GM18526 (cell line): ENCODE data around the gene CA10.

ENCODE experiments used
- POLR2A ChIP-seq: IDR thresholded peaks from 3 replicates; pipeline ENCODE4 v1.6.1; 2011; ENCODE audit not compliant: insufficient read length; ENCODE audit errors: extremely low read depth

Gene CA10

GRCh38 chr17:51734976-51735375 lies 423.5 kb downstream of the CA10 start:
- TF ChIP-seq POLR2A: no peak

- TF ChIP-seq POLR2A: no peak
These were observed 424.1 kb downstream of the CA10 start for GRCh38 chr17:51734462-51734861.

DNA sequence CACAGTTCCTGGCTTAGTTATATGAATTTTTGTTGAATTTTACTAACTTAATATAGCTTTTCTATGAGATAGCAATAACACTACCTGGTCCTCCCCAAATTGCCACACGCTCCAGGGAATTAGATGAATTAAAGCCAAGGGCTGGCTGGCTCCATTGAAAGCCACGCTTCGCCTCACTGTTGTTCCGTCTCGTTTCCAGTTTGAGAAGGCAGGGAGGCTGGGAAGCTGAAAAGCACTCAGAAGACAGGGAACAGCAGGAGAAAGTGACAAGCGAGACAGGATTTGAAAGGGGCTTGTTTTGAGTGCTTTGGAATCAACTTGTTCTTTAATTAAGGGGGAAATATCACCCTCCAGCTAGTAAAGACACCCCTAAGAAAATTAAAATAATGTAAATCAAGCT lies 425.3 kb downstream of the CA10 start:
- no peak for TF ChIP-seq POLR2A

DNA sequence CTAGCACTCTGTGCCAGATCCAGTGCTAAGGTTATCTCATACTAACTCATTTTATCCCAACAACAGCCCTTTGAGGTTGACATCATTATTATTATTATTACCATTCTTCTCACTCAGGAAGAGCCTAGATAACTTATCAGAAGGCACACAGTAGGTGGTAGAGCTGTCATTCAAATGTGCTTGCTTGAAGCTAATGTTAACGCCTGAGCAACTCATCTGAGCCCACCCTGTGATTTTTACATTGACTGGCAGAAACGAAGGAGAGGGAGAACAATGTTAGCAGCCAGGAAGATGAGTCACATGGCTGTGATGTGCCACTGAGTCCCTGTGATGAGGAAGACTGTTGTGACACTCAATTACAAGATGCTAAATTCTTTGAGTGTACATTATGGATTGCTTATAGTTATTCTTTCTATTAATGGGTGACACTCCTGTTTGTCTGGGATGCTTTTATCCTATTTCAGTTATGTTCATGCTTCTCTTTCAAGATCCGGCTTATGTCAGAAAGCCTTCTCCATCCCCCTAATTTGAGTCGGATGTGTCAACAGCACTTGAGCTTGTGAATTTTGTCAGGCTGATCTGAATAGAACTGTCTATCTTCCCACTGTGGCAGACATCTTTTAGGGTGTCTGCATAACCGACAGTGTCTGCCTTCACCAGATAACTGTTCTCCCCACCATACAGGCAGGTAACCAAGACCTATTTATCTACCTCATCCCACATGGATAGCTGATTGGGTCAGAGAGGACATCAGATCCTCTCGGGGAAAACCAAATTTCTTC lies 426.4 kb downstream of the CA10 start:
- TF ChIP-seq POLR2A: no peak

DNA sequence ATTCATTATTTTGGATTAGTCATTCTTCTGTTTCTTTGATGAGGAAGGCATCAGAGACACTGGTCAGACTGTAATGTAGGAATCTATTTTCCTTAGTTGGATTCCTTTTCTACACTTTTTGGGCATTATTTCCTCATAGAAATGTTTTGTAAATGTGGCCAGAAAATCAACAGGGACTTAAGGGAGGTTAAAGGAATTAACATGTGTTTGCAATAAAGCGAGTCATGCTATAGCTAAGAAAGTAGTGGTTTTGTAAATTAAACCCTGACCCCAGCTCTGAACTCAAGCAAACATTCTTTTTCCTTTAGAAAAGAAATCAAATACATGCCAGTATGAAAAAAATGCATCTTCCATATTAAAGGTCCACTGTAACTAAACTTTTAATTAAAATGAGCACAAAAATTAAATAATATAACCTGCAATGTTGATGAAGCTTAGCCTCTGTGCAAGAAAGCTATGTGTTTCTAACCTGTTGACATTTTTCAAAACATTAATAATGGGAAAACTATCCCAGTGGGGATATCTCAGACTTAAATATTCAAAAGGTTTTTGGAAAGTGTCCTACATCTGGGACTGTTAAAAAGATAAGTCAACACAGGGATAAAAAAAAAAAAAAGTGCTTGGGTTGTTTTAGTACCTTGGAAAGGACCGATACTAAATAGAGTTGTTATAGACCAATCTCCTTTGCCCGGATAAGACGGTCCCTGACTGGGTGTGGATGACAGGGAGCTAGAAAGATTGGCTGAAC lies 428.0 kb downstream of the CA10 start:
- no peak for TF ChIP-seq POLR2A

DNA sequence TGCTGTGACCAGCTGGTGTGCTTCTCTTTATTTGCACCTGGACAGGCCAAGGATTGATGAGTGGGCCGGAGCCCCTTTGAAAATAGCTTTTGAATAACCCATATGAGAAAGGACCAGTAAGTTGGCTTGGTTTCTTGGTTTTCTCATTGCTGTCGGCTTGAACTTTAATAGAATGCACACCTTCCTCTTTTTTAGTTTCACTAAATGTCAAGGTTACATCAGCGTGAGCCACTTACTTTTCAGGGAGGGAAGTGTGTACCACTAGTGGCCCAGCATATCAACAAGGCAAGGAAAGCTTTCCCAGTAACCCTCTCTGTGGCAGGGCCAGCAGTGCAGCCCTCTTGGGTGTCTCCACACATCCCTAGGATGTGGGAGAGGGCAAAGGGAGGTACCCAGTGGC lies 433.3 kb downstream of the CA10 start:
- no peak for TF ChIP-seq POLR2A

DNA sequence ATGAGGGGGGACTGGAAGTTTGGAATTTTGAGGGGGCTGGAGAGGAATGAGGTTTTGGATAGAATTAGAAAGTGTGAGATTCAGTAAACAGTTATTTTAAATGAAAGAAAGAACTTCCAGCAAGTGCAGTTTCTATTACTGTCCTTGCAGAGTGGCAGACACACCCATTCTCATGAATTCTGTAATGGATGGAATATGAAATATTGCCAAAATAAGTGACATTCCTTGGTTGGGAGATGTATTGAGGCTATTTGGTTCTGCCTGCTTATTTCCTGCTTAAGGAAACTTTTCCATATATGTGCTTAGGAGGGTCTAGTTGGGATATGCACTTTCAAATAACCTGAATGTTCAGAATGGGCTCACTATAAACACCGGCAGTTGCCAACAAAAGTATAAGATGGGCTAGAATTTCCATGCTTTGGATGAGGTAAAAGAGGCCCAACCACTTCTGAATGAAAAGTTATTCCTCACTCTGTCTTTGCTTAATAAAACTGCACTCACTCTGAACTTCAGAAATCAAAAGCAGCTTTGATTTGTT lies 434.4 kb downstream of the CA10 start:
- no peak for TF ChIP-seq POLR2A

DNA sequence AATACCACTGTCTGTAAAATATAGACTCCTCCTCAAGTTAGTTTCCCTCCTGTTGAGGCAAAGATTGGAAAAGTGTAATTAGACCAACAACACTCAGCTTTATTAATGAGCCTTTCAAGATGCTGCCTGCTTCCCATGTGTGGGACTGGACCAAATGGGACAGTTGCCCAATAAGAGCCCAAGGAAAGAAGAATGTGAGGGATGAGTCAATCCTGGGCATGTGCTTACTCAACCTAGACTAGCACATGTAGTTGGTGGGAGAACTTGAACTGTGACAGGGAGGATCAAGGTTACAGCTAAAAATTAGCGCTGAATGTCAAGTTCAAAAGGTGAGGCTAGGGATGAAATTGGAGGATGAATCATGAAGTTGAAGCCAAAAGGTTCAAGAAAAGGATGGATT lies 435.5 kb downstream of the CA10 start:
- no peak for TF ChIP-seq POLR2A

- TF ChIP-seq POLR2A: no peak
These were observed 436.8 kb downstream of the CA10 start for GRCh38 chr17:51721730-51722129.

DNA sequence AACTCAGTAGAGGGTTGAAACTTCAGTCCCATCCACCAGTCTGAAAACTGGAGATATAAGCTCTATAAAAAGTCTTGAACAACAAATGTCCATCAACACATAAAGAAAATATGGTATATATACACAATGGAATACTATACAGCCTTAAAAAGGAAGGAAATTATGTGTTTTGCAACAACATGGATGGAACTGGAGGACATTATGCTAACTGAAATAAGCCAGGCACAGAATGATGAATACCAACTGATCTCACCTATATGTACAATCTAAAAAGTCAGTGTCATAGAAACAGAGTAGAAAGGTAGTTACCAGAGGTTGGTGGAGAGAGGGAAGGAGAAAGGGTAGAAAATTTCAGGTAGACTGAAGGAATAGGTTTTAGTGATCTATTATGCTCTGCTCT lies 438.1 kb downstream of the CA10 start:
- TF ChIP-seq POLR2A: no peak

DNA sequence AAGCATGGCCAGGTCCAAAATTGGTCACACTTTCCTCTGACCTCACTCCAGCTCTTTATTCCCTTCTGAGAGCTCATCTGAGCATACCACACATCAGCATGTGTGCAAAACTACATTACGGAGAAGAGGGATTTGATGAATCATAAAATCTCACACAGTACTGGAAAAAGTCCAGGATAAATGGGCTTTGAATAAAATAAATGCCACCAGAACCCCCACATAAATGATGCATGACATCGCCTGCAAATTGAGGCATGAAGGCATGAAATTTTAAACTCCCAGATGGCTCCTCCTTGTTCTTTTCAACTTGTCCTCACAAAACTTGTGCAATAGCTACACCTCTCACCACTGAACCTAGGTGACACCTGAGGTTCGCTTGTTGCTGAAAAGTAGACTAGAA lies 439.5 kb downstream of the CA10 start:
- TF ChIP-seq POLR2A: no peak

DNA sequence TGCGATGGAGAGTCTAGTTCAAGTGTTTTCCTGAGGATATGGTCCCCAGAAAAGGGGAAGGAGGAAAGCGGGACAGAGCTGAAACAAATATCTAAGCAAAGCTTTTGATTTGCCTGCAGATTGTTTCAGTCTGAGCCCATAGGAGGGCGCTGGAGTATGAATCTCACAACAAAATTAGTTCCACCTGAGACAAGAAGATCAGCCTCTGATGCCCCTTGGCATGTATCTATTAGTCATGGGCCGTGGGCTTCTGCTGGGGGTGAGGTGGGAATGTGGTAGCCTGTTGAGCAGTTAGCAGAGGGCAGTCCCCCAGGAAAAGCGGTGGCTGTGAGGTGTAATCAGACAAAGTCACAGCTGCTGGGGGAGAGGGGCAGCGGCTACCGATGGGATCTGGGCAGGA lies 446.9 kb downstream of the CA10 start:
- TF ChIP-seq POLR2A: no peak

GRCh38 chr17:51710634-51710979 lies 447.9 kb downstream of the CA10 start:
- no peak for TF ChIP-seq POLR2A

DNA sequence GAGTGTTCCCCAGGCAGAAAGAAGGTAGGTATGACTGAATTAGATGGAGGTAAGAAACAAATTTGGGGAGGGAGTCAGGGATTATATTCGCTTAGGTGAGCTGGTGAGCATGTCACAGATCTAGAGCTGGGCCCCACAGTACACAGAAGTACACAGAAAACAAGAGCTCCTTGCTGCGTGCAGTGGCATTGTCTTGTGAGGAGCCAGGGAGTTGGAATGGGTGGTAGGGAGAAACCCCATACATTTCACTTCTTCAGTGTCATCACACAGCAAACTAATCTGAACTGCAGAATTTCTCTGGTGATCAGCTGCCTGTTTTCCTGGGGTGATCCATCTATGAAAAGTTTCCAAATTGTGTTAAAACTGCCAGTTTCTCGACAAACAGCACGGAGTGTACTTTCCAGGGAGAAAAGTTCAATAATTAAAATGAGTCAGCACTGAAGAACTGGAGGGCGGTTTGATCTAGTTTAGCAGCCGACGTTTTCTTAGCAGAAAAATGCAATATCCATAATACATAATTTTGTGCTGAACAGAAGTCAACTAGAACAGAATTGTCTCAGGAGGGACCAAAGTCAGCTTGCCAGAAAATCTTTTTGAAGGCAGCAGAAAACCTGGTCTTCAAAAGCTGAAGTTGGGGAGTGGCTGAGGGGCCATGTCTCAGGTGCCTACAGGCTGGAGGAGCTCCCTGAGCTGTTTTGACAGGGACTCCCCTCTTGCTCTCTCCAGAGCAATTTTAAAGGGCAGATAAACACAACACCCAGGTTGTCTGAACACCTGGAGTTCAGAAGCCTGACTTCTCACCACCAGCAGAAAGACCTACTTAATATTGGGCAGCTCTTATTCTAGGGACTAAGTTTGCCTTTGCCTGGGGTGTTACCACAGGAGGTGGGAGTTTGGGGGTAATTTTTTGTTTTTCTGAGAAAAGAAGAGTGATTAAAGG lies 448.6 kb downstream of the CA10 start:
- no peak for TF ChIP-seq POLR2A

- no peak for TF ChIP-seq POLR2A
These were observed 451.3 kb downstream of the CA10 start for GRCh38 chr17:51707216-51707615.
